Measurements from ENCODE around the gene CSPG4. TPM values are rescaled to one million over a fixed set of nuclear protein-coding genes. Genes with fewer than 3 reads are reported as not detected.
"Not testable (repeated sequence)": the region's sequence is repeated elsewhere in the genome, so short reads cannot be mapped to it uniquely, and the experiment has no call there.

The CSPG4 gene
- total and polyA plus RNA-seq, 3 donors from 2014 or later = 4.4 to 6.5 (median 5.2) TPM

DNA sequence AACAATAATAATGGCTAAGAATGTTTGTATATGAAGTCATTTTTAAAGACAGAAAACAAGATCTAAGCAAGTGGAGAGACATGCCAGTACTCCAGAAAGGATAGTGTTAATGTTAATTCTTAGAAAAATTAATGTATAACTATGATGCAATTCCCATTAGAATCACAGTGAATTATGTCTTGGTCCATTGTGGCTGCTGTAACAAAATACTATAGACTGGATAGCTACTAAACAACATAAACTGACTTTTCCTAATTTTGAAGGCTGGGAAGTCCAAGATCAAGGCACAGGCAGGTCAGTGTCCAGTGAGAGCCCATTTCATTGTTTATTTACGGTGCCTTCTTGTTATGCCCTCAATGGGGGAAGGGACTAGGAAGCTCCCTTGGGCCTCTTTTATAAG lies 32.7 kb upstream of the CSPG4 start:
- TF ChIP-seq POLR2A (IDR thresholded peaks at IDR 0.05) = no peak
- TF ChIP-seq, protein P1, sequence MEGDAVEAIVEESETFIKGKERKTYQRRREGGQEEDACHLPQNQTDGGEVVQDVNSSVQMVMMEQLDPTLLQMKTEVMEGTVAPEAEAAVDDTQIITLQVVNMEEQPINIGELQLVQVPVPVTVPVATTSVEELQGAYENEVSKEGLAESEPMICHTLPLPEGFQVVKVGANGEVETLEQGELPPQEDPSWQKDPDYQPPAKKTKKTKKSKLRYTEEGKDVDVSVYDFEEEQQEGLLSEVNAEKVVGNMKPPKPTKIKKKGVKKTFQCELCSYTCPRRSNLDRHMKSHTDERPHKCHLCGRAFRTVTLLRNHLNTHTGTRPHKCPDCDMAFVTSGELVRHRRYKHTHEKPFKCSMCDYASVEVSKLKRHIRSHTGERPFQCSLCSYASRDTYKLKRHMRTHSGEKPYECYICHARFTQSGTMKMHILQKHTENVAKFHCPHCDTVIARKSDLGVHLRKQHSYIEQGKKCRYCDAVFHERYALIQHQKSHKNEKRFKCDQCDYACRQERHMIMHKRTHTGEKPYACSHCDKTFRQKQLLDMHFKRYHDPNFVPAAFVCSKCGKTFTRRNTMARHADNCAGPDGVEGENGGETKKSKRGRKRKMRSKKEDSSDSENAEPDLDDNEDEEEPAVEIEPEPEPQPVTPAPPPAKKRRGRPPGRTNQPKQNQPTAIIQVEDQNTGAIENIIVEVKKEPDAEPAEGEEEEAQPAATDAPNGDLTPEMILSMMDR (IDR thresholded peaks at IDR 0.05) = no peak
- no peaks in the 10 kb centered on the region for H3K4me1 ChIP-seq
- no peak for DNase-seq
- no peak overlapping the region for H3K27ac ChIP-seq
- H3K9me3 ChIP-seq = no peaks in the 10 kb centered on the region
- 82 to 89% methylated on average over 1 of the region's 1 CpG for WGBS, 2 donors
- H3K36me3 ChIP-seq (ENCODE audit: low read depth, missing control alignments) = no peaks in the 10 kb centered on the region
- no peak overlapping the region for H3K4me3 ChIP-seq
- H3K27me3 ChIP-seq = no peaks in the 10 kb centered on the region
- intact Hi-C loops (cut with DNase I; ENCODE audit: low total_unique reads) = no loop called here

- H3K9me3 ChIP-seq; H3K36me3 ChIP-seq (ENCODE audit: low read depth, missing control alignments); H3K4me3 ChIP-seq; H3K27ac ChIP-seq; H3K27me3 ChIP-seq; DNase-seq; intact Hi-C loops (cut with DNase I; ENCODE audit: low total_unique reads); H3K4me1 ChIP-seq: not testable (repeated sequence)
- WGBS, 2 donors = 100% methylated on average over 2 to 4 of the region's 4 CpGs
Observed at GRCh38 chr15:75742346-75742745, 29.7 kb upstream of the CSPG4 start.

GRCh38 chr15:75739791-75740190 lies 27.1 kb upstream of the CSPG4 start:
- H3K27me3 ChIP-seq = no peaks in the 10 kb centered on the region

GRCh38 chr15:75738647-75739325 lies 26.1 kb upstream of the CSPG4 start:
- DNase-seq = peak; percentile 98
- Histone ChIP-seq H3K27ac (peak overlapping the region; percentile 77 to 79), H3K36me3 (ENCODE audit: low read depth, missing control alignments) (no peaks in the 10 kb centered on the region), H3K27me3 (no peaks in the 10 kb centered on the region), H3K9me3 (no peaks in the 10 kb centered on the region), H3K4me1 (peaks cover 33% of the 10 kb centered on the region), H3K4me3 (peak overlapping the region; percentile 69 to 89)
- intact Hi-C loops (cut with DNase I; ENCODE audit: low total_unique reads) = no loop called here
- TF ChIP-seq, protein P1 (IDR thresholded peaks at IDR 0.05) = no peak
- TF ChIP-seq POLR2A (IDR thresholded peaks at IDR 0.05) = no peak
- WGBS, 2 donors = 13 to 50% methylated on average over 2 to 37 of the region's 54 CpGs

More at GRCh38 chr15:75739791-75740190, 27.1 kb upstream of the CSPG4 start:
- Histone ChIP-seq H3K9me3 (no peaks in the 10 kb centered on the region), H3K27ac (no peak overlapping the region), H3K36me3 (ENCODE audit: low read depth, missing control alignments) (no peaks in the 10 kb centered on the region), H3K4me1 (peaks cover 23% of the 10 kb centered on the region), H3K4me3 (no peak overlapping the region)
- no peak for DNase-seq
- WGBS, 2 donors = 98% methylated on average over 5 of the region's 5 CpGs; no CpG with 5 or more reads in 1 of the 2 donors
- TF ChIP-seq POLR2A (IDR thresholded peaks at IDR 0.05) = no peak
- TF ChIP-seq, protein P1 (IDR thresholded peaks at IDR 0.05) = no peak
- intact Hi-C loops (cut with DNase I; ENCODE audit: low total_unique reads) = no loop called here

DNA sequence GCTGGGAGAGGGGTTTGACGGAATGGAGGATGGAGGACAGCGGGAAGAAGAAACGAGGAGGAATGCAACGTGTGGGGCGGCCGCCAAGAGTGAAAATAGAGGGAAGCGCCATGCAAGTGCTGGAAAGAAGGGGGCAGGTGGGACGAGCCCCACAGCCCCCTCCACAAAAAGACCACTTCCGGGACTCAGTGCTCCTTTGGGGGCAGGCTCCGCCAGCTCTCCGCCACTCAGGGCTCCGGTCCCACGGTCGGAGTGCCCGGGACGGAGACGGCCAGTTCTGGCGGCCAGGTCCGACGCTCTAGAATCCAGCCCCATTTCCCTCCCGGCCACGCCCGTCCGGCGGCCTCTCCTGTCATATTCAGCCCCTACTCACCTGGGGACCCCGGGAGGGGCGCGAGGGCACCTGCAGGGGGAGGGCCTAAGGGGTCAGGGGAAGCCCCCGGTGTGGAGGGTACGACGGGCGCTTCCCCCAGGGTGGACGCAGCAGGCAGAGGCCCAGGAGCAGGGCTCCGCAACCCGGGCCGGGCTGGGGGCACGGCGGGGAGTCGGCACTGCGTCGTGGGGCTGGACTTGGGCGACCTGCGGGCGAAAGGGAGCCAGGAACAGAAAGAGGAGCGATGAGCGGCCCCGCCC lies 25.5 kb upstream of the CSPG4 start:
- intact Hi-C loops (cut with DNase I; ENCODE audit: low total_unique reads) = no loop called here
- Histone ChIP-seq H3K4me3 (peak overlapping the region; percentile 69 to 89), H3K27me3 (no peaks in the 10 kb centered on the region), H3K27ac (peak overlapping the region; percentile 77 to 79), H3K4me1 (peaks cover 35% of the 10 kb centered on the region), H3K36me3 (ENCODE audit: low read depth, missing control alignments) (no peaks in the 10 kb centered on the region), H3K9me3 (no peaks in the 10 kb centered on the region)
- WGBS, 2 donors = 0 to 1% methylated on average over 9 to 47 of the region's 47 CpGs
- no peak for DNase-seq
- no peak for TF ChIP-seq POLR2A (IDR thresholded peaks at IDR 0.05)
- TF ChIP-seq, protein P1 (IDR thresholded peaks at IDR 0.05) = no peak

- DNase-seq; intact Hi-C loops (cut with DNase I; ENCODE audit: low total_unique reads); H3K9me3 ChIP-seq; H3K27me3 ChIP-seq; H3K36me3 ChIP-seq (ENCODE audit: low read depth, missing control alignments): not testable (repeated sequence)
- 38 to 50% methylated on average over 12 to 14 of the region's 14 CpGs for WGBS, 2 donors
- peaks cover 43% of the 10 kb centered on the region for H3K4me1 ChIP-seq
- H3K27ac ChIP-seq = peak overlapping the region; percentile 77 to 79
- H3K4me3 ChIP-seq = peak overlapping the region; percentile 69 to 89
Observed at GRCh38 chr15:75737116-75738013, 24.7 kb upstream of the CSPG4 start.
